ENCODE data around the gene NELL1.

Gene NELL1

GRCh38 chr11:21122523-21122922 is 453.1 kb downstream of the NELL1 start:
- no peak for TF ChIP-seq CTCF (IDR thresholded peaks at IDR 0.05; ENCODE audit: insufficient read depth, low read length)
- no peak for TF ChIP-seq GABPA (IDR thresholded peaks at IDR 0.05; ENCODE audit: low read depth)
- TF ChIP-seq REST (IDR thresholded peaks at IDR 0.05; ENCODE audit: insufficient replicate concordance, low read depth), result no peak
- no peak for TF ChIP-seq POLR2AphosphoS5 (IDR thresholded peaks at IDR 0.05; ENCODE audit: low read depth)
- TF ChIP-seq SPI1 (IDR thresholded peaks at IDR 0.05; ENCODE audit: borderline replicate concordance, low read depth), result no peak
- no peak for DNase-seq (ENCODE audit: low read depth in 1 of 2, low spot score in 1 of 2)
- H3K4me3 ChIP-seq (replicated peaks; ENCODE audit: insufficient read depth, low read length), result no peak overlapping the region

GRCh38 chr11:21132146-21132720 is 462.8 kb downstream of the NELL1 start:
- Histone ChIP-seq H3K27me3 (ENCODE audit: insufficient read depth, poor library complexity, severe bottlenecking) (no peaks in the 10 kb centered on the region), H3K4me3 (replicated peaks; ENCODE audit: insufficient read depth, low read length) (no peak overlapping the region), H3K27ac (replicated peaks) (no peak overlapping the region)
- DNase-seq (ENCODE audit: low read depth in 1 of 2, low spot score in 1 of 2), result no peak
- no peak for TF ChIP-seq SPI1 (IDR thresholded peaks at IDR 0.05; ENCODE audit: borderline replicate concordance, low read depth)

More at GRCh38 chr11:21122523-21122922, 453.1 kb downstream of the NELL1 start:
- no peaks in the 10 kb centered on the region for H3K27me3 ChIP-seq (ENCODE audit: insufficient read depth, poor library complexity, severe bottlenecking)
- no peak overlapping the region for H3K27ac ChIP-seq (replicated peaks)

- TF ChIP-seq CTCF (IDR thresholded peaks at IDR 0.05; ENCODE audit: insufficient read depth, low read length) (no peak), REST (IDR thresholded peaks at IDR 0.05; ENCODE audit: insufficient replicate concordance, low read depth) (no peak), GABPA (IDR thresholded peaks at IDR 0.05; ENCODE audit: low read depth) (no peak), SPI1 (IDR thresholded peaks at IDR 0.05; ENCODE audit: borderline replicate concordance, low read depth) (no peak), POLR2AphosphoS5 (IDR thresholded peaks at IDR 0.05; ENCODE audit: low read depth) (no peak)
- H3K27ac ChIP-seq (replicated peaks), result no peak overlapping the region
- H3K27me3 ChIP-seq (ENCODE audit: insufficient read depth, poor library complexity, severe bottlenecking), result no peaks in the 10 kb centered on the region
- H3K4me3 ChIP-seq (replicated peaks; ENCODE audit: insufficient read depth, low read length), result no peak overlapping the region
- no peak for DNase-seq (ENCODE audit: low read depth in 1 of 2, low spot score in 1 of 2)
Observed at GRCh38 chr11:21133244-21133643, 463.9 kb downstream of the NELL1 start.

- Histone ChIP-seq H3K4me3 (replicated peaks; ENCODE audit: insufficient read depth, low read length) (no peak overlapping the region), H3K27ac (replicated peaks) (no peak overlapping the region), H3K27me3 (ENCODE audit: insufficient read depth, poor library complexity, severe bottlenecking) (no peaks in the 10 kb centered on the region)
- no peak for DNase-seq (ENCODE audit: low read depth in 1 of 2, low spot score in 1 of 2)
- no peak for TF ChIP-seq POLR2AphosphoS5 (IDR thresholded peaks at IDR 0.05; ENCODE audit: low read depth)
- TF ChIP-seq REST (IDR thresholded peaks at IDR 0.05; ENCODE audit: insufficient replicate concordance, low read depth), result no peak
- TF ChIP-seq GABPA (IDR thresholded peaks at IDR 0.05; ENCODE audit: low read depth), result no peak
- no peak for TF ChIP-seq CTCF (IDR thresholded peaks at IDR 0.05; ENCODE audit: insufficient read depth, low read length)
- no peak for TF ChIP-seq SPI1 (IDR thresholded peaks at IDR 0.05; ENCODE audit: borderline replicate concordance, low read depth)
Observed at GRCh38 chr11:21133722-21134121, 464.3 kb downstream of the NELL1 start.
